ENCODE measurements around the gene MBP. TPM values are rescaled to one million over a fixed set of nuclear protein-coding genes. Genes with fewer than 3 reads are reported as not detected.

MBP gene
- total and polyA plus RNA-seq, 2 donors from 2014 or later: 15.1 to 61.2 TPM

DNA sequence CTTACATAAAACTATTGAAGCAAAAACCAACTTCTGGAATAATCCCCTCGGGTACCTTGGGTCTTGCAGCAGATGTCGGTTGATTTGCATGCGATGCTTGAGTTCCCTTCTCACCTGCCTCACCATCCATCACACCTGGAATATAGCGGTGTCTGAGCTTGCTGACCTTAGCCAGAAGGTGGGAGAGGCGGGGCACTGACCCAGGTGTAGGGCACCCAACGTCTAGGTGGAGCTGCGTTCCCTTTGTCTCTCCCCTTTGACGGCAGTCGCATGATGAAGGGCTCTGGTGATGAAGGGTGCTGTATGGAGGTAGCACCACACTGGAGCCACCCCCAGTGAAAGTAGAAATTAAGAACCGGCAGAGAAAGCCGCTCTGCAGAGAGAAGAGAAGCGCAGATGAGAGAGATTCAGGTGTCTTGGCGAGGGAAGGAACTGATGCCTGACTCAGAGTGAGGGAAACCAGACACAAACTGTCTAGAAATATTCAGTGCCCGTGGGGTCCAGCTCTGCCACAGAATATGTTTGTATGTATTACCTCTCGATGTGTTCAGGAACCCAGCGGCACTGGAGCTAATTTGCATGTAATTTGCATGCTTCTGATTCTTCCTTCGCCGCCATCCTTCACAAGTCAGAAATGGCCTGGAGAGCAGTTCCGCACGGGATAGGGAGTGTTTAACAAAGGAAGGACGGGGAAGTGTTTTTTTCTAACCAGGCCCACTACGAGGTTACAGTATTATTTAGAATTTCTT is 19.4 kb upstream of the MBP start:
- Histone ChIP-seq H3K4me1 (ENCODE audit: control insufficient read depth in 2 of 3, insufficient read depth in 2 of 3, low read depth in 1 of 3, low read length in 3 of 3) (no peaks in the 10 kb centered on the region), H3K36me3 (ENCODE audit: control insufficient read depth in 2 of 3, insufficient read depth in 3 of 3, low read length in 3 of 3) (no peaks in the 10 kb centered on the region), H3K9me3 (ENCODE audit: control insufficient read depth in 2 of 3, insufficient read depth in 1 of 3, low read length in 3 of 3) (no peaks in the 10 kb centered on the region), H3K27me3 (ENCODE audit: control insufficient read depth, insufficient read depth, low read length) (no peaks in the 10 kb centered on the region), H3K9ac (ENCODE audit: low read length in 3 of 3) (no peak overlapping the region), H3K4me3 (ENCODE audit: low read length in 3 of 3) (no peak overlapping the region), H3K27ac (ENCODE audit: low read depth in 2 of 2, low read length in 2 of 2) (no peak overlapping the region)
- TF ChIP-seq, protein P1, sequence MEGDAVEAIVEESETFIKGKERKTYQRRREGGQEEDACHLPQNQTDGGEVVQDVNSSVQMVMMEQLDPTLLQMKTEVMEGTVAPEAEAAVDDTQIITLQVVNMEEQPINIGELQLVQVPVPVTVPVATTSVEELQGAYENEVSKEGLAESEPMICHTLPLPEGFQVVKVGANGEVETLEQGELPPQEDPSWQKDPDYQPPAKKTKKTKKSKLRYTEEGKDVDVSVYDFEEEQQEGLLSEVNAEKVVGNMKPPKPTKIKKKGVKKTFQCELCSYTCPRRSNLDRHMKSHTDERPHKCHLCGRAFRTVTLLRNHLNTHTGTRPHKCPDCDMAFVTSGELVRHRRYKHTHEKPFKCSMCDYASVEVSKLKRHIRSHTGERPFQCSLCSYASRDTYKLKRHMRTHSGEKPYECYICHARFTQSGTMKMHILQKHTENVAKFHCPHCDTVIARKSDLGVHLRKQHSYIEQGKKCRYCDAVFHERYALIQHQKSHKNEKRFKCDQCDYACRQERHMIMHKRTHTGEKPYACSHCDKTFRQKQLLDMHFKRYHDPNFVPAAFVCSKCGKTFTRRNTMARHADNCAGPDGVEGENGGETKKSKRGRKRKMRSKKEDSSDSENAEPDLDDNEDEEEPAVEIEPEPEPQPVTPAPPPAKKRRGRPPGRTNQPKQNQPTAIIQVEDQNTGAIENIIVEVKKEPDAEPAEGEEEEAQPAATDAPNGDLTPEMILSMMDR (IDR thresholded peaks at IDR 0.05; ENCODE audit: borderline replicate concordance, extremely low read depth, insufficient read depth): no peak
- intact Hi-C loops (cut with DNase I): no loop called here
- no peak for DNase-seq
- FAIRE-seq: no peak

DNA sequence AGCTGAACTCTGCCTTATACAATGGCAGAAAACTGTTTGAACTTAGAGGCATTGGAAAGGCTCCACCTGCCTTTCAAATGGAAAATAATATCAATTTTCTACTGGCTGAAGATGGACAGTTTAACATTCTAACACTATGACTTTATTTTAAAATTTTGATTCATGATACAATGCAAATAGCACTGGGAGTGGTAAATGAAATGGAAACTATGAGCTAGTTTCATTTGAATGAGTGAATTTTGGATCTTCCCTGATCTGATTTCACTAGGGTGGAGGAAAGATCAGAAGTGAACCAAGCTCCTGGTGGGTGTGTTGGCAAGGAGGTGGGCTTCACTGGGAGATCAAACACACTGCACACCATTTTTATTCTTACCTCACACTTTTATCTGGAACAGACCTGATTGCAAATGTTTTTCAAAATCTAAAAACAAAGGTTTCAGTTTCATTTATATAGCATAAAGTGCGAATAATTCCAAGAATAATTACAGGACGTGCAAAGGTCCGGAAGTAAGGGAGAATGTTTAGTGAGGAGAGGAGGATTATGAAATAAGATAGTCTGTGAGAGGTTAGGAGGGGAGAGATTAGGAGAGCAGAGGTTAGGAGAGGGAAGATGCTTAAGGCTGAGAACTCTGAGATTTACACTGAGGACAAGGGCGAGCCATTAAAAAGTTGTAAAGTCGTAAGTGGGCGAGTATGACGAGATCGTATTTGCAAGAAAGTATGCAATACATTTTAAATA is 18.6 kb upstream of the MBP start:
- no peaks in the 10 kb centered on the region for H3K27me3 ChIP-seq (ENCODE audit: control insufficient read depth, insufficient read depth, low read length)
- intact Hi-C loops (cut with DNase I): no loop called here
- H3K36me3 ChIP-seq (ENCODE audit: control insufficient read depth in 2 of 3, insufficient read depth in 3 of 3, low read length in 3 of 3): no peaks in the 10 kb centered on the region
- H3K9me3 ChIP-seq (ENCODE audit: control insufficient read depth in 2 of 3, insufficient read depth in 1 of 3, low read length in 3 of 3): no peaks in the 10 kb centered on the region
- no peak overlapping the region for H3K9ac ChIP-seq (ENCODE audit: low read length in 3 of 3)
- FAIRE-seq (no peak), DNase-seq (no peak)
- H3K4me3 ChIP-seq (ENCODE audit: low read length in 3 of 3): no peak overlapping the region
- TF ChIP-seq, protein P1 (IDR thresholded peaks at IDR 0.05; ENCODE audit: borderline replicate concordance, extremely low read depth, insufficient read depth): no peak
- no peak overlapping the region for H3K27ac ChIP-seq (ENCODE audit: low read depth in 2 of 2, low read length in 2 of 2)
- no peaks in the 10 kb centered on the region for H3K4me1 ChIP-seq (ENCODE audit: control insufficient read depth in 2 of 3, insufficient read depth in 2 of 3, low read depth in 1 of 3, low read length in 3 of 3)

DNA sequence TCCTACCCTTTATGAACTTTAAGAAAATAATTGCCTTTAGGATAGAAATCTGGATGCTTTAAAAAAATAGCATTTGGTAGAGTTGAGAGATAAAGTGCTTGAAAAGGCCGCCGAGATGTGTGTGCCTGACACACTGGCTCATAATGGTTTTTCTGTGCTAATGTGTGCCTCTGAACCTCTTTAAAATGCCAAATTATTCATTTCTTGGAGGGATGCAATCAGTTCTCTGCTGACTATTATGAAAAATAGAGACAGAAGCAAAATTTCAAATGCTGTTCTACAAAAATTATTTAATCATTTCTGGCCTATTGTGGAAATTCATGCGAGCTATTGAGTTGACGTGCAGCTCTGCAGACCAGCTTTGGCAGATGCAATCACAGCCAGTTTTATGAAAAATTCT is 18.0 kb upstream of the MBP start:
- DNase-seq: no peak
- Histone ChIP-seq H3K36me3 (ENCODE audit: control insufficient read depth in 2 of 3, insufficient read depth in 3 of 3, low read length in 3 of 3) (no peaks in the 10 kb centered on the region), H3K9me3 (ENCODE audit: control insufficient read depth in 2 of 3, insufficient read depth in 1 of 3, low read length in 3 of 3) (no peaks in the 10 kb centered on the region), H3K27me3 (ENCODE audit: control insufficient read depth, insufficient read depth, low read length) (no peaks in the 10 kb centered on the region), H3K4me3 (ENCODE audit: low read length in 3 of 3) (no peak overlapping the region), H3K27ac (ENCODE audit: low read depth in 2 of 2, low read length in 2 of 2) (no peak overlapping the region), H3K9ac (ENCODE audit: low read length in 3 of 3) (no peak overlapping the region), H3K4me1 (ENCODE audit: control insufficient read depth in 2 of 3, insufficient read depth in 2 of 3, low read depth in 1 of 3, low read length in 3 of 3) (no peaks in the 10 kb centered on the region)
- TF ChIP-seq, protein P1 (IDR thresholded peaks at IDR 0.05; ENCODE audit: borderline replicate concordance, extremely low read depth, insufficient read depth): no peak
- FAIRE-seq: no peak
- intact Hi-C loops (cut with DNase I): no loop called here
